ENCODE data around the gene TNFRSF25. TPM values are rescaled to one million over a fixed set of nuclear protein-coding genes. Genes with fewer than 3 reads are reported as not detected.

TNFRSF25 gene, protein sequence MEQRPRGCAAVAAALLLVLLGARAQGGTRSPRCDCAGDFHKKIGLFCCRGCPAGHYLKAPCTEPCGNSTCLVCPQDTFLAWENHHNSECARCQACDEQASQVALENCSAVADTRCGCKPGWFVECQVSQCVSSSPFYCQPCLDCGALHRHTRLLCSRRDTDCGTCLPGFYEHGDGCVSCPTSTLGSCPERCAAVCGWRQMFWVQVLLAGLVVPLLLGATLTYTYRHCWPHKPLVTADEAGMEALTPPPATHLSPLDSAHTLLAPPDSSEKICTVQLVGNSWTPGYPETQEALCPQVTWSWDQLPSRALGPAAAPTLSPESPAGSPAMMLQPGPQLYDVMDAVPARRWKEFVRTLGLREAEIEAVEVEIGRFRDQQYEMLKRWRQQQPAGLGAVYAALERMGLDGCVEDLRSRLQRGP
- 10 to 100 TPM in 4 of 10 donors, 1 to 10 TPM in 6; 5.7 to 13.9 (median 9.5) TPM for polyA plus RNA-seq (ENCODE audit: insufficient read length in 10 of 10)
- long read RNA-seq, donor 1, partial matches to known transcripts, result 0 of 1 reads
- long read RNA-seq, donor 1, other reads (novel, unspliced or antisense), result 0 of 1 reads
- long read RNA-seq, donor 2, partial matches to known transcripts, result 0 of 2 reads
- long read RNA-seq, donor 2, other reads (novel, unspliced or antisense), result 0 of 2 reads
- long read RNA-seq, donor 3, result 0 reads
- long read RNA-seq, donor 4, result 0 reads
- long read RNA-seq, donor 5, partial matches to known transcripts, result 0 of 4 reads
- long read RNA-seq, donor 5, other reads (novel, unspliced or antisense), result 0 of 4 reads
- long read RNA-seq, donor 6, partial matches to known transcripts, result 0 of 4 reads
- long read RNA-seq, donor 6, other reads (novel, unspliced or antisense), result 0 of 4 reads
- long read RNA-seq, donor 7, result 0 reads
- long read RNA-seq, donor 8, partial matches to known transcripts, result 0 of 1 reads
- long read RNA-seq, donor 8, other reads (novel, unspliced or antisense), result 0 of 1 reads
- long read RNA-seq, donor 9, result 0 reads

DNA sequence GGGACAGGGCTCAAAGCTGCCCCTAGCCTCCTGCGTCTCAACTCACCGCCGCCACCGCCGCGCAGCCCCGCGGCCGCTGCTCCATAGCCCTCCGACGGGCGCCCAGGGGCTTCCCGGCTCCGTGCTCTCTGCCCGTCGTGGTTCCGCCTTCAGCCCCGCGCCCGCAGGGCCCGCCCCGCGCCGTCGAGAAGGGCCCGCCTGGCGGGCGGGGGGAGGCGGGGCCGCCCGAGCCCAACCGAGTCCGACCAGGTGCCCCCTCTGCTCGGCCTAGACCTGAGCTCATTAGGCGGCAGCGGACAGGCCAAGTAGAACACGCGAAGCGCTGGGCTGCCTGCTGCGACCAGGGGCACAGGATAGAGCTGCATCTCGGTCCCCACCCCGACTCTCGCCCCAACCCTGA is at the start of gene TNFRSF25:
TSS of gene TNFRSF25 (minus strand) at position 151 of the 400 bp plus-strand sequence. CDS start at position 85, 66 bp downstream.
- no peak for DNase-seq

- no peak for DNase-seq
These were observed 49.8 kb upstream of the TNFRSF25 start for GRCh38 chr1:6515771-6516170.

DNA sequence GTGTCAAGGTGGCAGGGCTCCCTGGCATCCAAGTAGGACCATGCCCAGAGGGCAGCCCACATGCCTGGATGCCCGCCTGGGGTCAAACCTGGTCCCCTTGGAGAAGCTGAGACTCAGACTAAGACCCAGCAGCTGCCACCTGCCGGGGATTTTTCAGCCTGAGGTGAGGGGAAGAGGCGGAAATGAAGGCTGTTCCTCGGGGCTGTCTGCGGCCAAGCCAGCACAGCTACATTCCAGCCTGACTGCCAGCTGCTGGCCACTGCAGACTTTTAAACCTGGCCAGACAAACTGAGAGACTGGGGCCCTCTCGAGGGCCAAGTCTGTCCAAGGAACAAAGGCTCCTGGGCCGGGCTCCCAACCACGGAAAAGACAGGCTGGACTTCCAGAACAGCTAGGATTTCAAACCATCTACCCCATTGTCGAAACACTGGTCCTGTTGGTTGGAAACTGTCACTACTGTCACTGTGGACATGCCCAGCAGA is 47.4 kb upstream of the TNFRSF25 start:
- no peak for DNase-seq

DNA sequence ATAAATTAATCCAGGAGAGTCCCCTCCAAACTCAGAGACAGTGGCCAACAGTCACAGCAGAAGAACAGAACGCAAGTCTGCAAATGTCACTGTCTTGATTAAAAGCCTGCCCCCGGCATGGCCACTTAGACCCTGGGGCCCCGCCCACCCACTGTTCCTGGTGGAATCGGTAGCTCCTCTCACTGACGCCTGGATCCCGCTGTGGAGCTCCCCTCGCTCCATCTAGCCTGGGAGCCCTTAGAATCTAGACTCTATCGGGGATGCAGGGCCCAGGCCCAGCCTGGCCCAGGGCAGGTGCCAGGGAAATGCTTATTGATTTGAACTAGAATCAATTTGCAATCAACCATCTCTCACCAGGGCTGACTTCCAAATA is 46.9 kb upstream of the TNFRSF25 start:
- DNase-seq, result no peak

DNA sequence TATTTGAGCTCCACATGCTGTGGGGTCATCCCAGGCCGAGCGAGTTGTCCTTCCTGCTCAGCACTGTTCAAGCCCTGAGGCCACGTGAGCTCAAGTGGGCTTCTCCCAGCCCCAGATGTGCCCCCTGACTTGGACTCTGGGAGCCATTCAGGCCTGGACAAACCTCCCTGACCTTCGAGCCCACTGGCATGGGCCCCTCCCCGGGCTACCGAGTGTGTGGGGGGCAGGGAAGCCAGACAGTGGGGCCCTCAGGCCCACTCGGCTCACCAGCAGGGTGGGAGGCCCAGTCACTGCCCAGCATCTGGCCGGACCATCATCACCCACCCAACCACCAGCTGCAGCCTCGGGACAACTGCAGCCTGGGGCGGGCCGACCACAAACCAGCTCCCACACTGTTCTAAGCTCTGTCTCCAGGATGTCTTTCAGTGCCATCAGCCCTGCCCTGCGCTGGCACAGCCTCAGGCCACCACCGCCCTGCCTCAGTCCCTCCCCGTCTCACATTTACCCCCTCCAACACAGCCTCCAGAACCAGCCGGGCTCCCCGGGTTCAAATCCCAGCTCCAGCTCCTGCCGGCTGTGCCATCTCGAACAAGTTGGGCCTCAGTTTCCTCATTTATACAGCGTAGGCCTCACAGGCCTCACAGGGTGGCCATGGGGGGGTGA is 46.4 kb upstream of the TNFRSF25 start:
- no peak for DNase-seq

DNA sequence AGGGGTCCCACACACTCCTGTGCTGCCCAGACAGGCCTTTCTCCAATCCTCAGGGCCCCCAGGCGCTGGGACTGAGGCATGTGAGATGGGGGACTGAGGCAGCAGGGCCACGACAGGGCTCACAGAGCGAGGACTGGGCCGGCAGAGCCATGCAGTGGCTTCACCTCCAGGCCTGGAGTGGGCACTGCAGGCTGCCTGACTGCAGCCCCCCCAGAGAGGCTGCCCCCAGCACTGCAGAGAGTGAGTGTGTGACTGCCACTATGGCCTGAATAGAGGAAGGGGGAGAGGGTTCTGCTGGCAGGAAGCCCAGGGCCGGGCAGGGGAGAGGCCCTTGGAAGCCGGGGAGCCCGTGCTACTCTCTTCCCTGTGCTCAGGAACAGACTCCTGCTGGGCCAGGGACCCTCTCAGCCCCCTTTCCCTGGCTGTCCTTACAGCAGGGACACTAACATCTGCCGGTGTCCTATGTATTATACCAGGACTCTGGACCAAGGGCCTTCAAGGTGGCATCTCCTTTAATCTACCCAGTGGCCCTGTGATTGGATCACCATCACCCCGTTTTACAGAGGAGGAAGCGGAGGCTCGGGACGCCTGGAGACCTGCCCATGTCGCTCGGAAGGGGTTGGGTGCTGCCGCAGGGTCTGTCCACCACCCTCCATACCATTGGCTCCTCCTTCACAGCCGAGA is 45.7 kb upstream of the TNFRSF25 start:
- DNase-seq, result no peak

- DNase-seq, result no peak
These were observed 45.1 kb upstream of the TNFRSF25 start for GRCh38 chr1:6511056-6511455.

DNA sequence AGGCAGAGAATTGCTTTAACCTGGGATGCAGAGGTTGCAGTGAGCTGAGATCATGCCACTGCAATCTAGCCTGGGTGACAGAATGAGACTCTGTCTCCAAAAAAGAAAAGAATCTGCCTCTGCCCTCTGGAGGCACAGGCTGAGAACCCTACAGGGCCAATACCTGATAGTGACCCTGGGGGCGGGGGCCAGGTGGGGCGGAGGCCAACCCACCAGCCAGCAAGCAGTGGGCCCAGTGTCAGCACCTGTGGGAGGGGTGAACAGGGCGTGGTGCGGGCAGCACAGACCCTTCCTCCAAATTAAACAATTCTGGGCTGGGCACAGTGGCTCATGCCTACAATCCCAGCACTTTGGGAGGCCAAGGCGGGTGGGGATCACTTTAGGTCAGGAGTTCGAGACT is 44.5 kb upstream of the TNFRSF25 start:
- DNase-seq, result no peak

DNA sequence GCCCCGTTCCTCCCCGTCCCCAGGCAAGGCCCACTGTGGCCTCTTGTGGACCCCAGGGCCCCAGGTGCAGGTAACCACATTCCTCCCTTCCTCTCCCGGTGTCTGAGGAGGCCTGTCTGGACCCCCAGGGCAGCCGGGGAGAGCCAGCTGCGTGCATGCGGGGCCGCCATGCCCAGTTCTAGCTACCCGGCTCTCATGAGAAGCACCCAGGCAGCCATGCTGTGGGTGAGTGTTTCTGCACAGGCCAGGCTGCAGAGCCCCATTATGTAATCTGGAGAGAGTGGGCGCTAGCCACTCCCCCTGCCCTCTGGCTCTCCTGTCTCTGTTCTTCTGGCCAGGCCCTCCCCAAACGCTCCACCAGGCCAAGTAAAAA is 43.9 kb upstream of the TNFRSF25 start:
- DNase-seq, result no peak

- DNase-seq, result no peak
These were observed 43.4 kb upstream of the TNFRSF25 start for GRCh38 chr1:6509220-6509918.

DNA sequence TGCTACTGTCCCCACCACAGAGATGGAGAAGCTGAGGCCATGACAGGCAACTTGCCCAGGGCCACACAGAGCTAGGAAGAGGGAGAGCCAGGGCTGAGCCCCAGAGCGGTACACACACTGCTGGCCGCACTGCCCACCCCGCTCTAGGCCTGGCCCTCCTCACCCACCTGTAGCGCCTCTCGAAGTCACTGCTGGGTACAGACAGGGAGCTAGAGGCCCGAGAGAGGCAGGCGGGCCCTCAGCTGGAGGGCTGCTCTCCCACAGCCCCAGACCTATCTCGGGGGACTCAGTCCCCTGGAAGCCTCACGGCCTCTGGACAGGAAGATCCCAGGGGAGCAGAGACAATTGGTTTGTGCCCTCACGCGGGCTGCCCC is 42.8 kb upstream of the TNFRSF25 start:
- DNase-seq, result no peak

DNA sequence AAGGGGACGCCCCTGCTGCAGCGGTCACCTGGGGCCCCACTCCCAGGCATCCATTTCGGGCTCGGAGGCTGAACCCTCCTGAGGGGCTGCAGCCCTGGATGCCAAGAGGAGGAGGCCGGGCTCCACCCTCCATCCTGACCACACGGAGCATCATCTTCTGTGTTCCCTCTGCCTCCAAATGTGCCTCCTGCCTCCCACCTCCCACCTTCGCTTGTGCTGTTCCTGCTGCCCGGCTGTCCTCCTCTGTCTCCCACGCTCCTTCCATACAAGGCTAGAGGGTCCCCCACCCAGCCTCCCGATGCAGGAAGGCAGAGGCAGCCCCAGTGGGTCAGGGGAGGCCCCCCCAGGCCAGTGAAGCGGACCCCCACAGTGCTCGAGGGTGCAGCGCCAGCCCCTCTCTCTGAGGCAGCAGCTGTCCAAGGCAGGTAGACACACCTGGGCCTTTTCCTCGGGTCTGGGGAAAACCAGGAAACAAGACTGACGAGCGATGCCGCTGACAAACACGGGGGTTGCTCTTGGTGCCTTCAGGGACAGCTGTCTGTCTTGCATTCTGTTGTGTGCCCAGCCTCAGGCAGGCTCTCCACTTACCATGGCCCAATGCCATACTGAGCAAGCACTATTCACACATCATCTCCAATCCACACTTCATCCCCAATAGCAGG is 42.3 kb upstream of the TNFRSF25 start:
- no peak for DNase-seq

- DNase-seq, result no peak
These were observed 41.5 kb upstream of the TNFRSF25 start for GRCh38 chr1:6507461-6507911.

DNA sequence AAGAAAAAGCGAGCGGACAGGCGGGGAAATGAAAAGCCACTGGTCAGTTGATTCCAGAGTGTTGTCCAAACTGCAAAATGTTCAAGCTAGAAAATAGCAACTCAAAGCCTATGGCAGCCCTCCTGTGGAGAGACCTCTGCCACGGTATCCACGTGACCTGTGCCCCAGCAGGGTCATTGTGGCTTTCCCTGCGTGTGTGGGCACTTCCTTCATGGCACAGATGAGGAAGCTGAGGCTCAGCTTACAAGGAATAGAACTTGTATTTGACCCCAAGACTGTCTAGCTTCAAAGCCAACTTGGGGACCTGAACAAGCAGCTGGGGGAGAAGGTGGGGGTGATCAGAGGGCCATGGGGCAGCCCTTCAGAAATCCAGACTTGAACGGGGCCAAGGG is 41.1 kb upstream of the TNFRSF25 start:
- no peak for DNase-seq

DNA sequence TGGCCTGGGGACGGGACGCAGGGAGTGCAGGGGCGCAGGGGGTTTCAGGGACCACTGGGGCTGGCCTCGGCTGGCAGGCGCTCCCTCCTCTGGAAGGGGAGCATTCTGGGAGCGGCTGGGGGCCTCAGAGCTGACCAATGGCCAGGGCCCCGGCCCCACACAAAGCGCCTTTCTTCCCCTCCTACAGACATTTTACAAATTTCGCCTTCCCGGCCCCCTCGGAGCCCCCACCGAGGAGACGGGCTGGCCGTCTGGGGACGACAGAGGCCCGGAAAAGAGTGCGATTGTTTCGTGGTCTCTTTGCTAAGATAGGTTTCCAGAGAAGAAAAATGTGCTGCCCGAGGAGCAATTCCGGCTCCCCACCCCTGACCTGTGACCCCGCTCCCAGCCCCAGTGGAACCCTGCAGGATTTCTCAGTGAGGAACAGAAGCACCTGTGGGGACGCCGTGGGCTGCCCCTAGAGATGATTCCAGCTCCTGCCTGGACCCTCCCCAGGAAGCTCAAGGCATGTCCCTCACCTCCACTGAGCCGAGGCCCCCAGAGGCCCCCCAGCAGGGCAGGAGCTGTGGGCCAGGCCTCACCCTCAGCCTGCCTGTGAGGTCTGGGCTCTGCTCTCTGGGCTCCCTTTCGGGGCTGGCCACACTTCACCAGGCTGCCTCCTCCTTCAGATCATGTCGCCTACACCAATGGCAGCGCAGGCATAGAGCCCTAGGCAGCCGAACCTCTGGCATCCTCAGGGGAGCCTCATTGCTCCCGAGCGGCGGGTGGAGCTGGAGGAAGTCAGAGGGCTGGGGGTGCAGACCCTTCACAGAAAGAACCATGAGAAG is 40.5 kb upstream of the TNFRSF25 start:
- no peak for DNase-seq

GRCh38 chr1:6505367-6506209 is 39.6 kb upstream of the TNFRSF25 start:
- DNase-seq, result no peak

DNA sequence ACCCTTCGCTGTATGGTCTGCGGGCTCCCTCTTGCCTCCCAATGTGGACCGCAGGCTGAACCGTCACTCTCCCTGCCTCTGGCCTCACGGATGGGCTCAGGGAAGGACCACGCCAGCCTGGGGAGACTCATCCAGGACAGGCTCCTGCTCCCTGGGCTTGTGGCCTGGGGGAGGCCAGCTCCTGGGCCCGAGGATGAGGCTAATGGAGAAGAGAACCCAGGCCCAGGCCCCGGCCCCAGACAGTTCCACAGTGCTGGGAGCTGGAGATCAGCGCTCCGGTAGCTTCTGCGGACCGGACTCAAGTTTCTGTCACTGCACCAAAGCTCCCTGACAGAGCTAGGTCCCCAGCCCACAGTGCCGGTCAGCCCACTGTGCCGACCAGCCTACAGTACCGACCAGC is 38.9 kb upstream of the TNFRSF25 start:
- DNase-seq, result no peak

DNA sequence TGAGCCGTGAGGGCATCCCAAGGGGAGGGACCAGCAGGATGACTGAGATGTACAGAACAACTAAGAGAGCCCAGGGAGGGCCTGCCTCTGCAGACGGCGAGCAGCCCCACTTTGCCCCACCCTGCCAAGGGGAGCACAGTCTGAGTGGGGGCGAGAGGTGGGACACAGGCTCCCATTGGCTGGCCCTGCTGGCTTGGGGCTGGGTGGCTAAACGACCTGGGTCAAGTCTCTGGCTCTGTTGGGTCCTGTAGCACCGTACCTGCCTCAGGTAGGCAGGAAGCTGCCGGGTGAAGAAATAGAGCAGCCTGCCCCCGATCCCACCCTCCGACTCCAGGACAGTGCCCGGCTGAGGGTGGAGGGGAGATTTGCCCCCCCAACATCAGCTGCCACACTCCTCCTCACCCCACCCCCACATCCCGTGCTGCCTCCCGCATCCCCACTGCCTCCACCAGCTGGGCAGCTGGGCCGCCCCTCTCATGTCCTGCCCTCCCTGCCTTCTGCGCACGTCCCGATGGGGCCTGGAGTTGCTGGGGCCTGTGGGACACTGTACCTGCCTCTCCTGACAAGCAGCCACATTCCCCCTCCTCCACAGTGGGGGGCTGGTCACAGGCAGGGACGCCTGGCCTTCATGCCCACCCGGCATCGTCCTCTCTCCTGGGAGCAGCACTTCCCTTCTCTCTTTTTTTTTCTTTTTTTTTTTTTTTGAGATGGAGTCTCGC is 38.1 kb upstream of the TNFRSF25 start:
- no peak for DNase-seq
